Activated T-helper 17 cell treated with anti-CD3 and anti-CD28 coated beads, Interleukin-2, amount 50 U/mL, for 72 hours (primary cell): ENCODE results near the gene ST6GAL1. TPM values are rescaled to one million over a fixed set of nuclear protein-coding genes. Genes with fewer than 3 reads are reported as not detected.
A peak's percentile ranks its signal among the peaks of the same experiment; 100 is the strongest.
"Not testable (repeated sequence)": the region's sequence is repeated elsewhere in the genome, so short reads cannot be mapped to it uniquely, and the experiment has no call there.

Source experiments
- ATAC-seq: fragments of 150-1000 bp; cut with Tn5 transposase; replicated peaks from 2 replicates; pipeline ENCODE4 v1.10.0; 2021; ENCODE audit warnings: mild to moderate bottlenecking, moderate library complexity
- H3K27ac Mint-ChIP-seq: one replicate; pipeline ENCODE4 v1.8.0; 2022; ENCODE audit warnings: mixed read lengths
- H3K27me3 Mint-ChIP-seq: one replicate; pipeline ENCODE4 v1.8.0; 2022; ENCODE audit warnings: mixed read lengths
- H3K36me3 Mint-ChIP-seq: one replicate; pipeline ENCODE4 v1.8.0; 2022; ENCODE audit warnings: low read depth, mild to moderate bottlenecking, mixed read lengths
- H3K4me1 Mint-ChIP-seq: one replicate; pipeline ENCODE4 v1.8.0; 2022; ENCODE audit warnings: mixed read lengths
- H3K4me3 Mint-ChIP-seq: one replicate; pipeline ENCODE4 v1.8.0; 2022; ENCODE audit warnings: mild to moderate bottlenecking, mixed read lengths
- H3K9me3 Mint-ChIP-seq: one replicate; pipeline ENCODE4 v1.8.0; 2022; ENCODE audit warnings: mixed read lengths
- total RNA-seq, 2 donors: library from RNA; stranded (reverse); gene quantifications; one replicate each; pipeline ENCODE4 v1.2.3, GENCODE V29; 2022

The ST6GAL1 gene
- total RNA-seq, 2 donors from 2014 or later: 68.0 to 77.4 TPM

- Mint-ChIP-seq H3K4me3 (peak overlapping the region; percentile 50), H3K27me3 (no peaks in the 10 kb centered on the region), H3K36me3 (peaks cover 62% of the 10 kb centered on the region), H3K27ac (peak overlapping the region; percentile 22), H3K9me3 (no peaks in the 10 kb centered on the region), H3K4me1 (peaks cover 38% of the 10 kb centered on the region)
- ATAC-seq: no peak
Observed at GRCh38 chr3:186964071-186964470, 33.7 kb downstream of the ST6GAL1 start.

GRCh38 chr3:186964616-186965015 lies 34.3 kb downstream of the ST6GAL1 start:
- H3K27ac Mint-ChIP-seq: peak overlapping the region; percentile 77
- peak; percentile 18 for ATAC-seq
- peaks cover 67% of the 10 kb centered on the region for H3K36me3 Mint-ChIP-seq
- H3K4me3 Mint-ChIP-seq: peak overlapping the region; percentile 50
- H3K9me3 Mint-ChIP-seq: no peaks in the 10 kb centered on the region
- no peaks in the 10 kb centered on the region for H3K27me3 Mint-ChIP-seq
- H3K4me1 Mint-ChIP-seq: peaks cover 42% of the 10 kb centered on the region

DNA sequence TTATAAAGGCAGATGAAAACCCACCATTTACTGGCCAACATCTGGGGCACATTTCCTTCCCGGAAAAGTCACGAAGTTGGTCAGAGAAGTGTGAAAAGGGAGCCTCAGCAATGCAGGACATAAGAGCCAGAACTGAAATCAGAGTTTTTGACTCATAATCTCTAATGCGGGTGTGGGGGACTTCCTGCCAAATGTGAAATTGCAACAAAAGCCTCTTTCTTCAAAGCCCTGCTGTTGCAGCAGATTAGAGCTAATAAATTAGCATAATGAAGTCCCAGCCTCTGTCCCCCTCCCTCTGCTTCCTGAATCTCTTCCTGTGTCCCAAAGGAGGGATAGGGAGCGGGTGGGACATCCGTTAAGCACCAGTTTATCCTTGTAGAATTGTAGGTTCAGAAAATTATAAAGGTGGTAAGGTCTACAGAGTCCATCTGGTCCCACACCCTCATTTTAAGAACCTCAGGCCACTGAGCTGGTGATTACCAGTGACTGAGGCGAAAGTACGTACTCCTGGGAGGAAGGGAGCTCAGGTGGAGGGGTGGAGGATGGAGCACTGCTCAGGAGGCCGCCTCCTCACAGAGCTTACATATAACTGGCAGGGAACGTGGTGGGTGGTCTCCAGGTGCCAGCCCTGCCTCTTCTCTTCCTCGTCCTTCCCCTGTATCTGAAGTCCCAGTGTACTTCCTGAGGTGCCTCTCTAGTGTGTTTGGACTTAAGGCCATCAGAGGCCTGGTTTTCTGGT lies 35.0 kb downstream of the ST6GAL1 start:
- ATAC-seq: peak; percentile 85
- Mint-ChIP-seq H3K4me1 (peaks cover 38% of the 10 kb centered on the region), H3K9me3 (no peaks in the 10 kb centered on the region), H3K27me3 (no peaks in the 10 kb centered on the region), H3K36me3 (peaks cover 67% of the 10 kb centered on the region), H3K4me3 (peak overlapping the region; percentile 50), H3K27ac (peak overlapping the region; percentile 77)

DNA sequence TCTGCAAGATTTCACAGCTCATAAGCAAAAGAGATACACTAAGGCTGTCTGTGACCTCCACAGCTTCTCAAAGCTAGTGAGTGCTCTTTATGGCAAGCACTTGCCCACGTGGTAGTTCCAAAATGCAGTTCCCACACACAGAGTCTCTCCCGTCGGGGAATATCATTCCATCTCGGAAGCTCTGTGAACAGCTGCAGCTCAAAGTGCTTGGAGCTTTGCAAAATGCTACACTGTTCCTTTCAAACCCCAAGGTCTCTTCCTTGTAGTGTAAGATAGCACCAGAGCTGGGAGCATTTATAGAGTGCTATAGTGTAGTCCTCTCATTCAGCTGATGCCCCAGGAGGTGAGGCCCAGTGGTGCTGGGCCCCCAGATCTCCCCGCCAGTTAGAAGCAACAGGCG lies 36.1 kb downstream of the ST6GAL1 start:
- Mint-ChIP-seq H3K9me3 (no peaks in the 10 kb centered on the region), H3K4me3 (peak overlapping the region; percentile 50), H3K36me3 (peaks cover 78% of the 10 kb centered on the region), H3K27ac (no peak overlapping the region), H3K4me1 (peaks cover 31% of the 10 kb centered on the region), H3K27me3 (no peaks in the 10 kb centered on the region)
- no peak for ATAC-seq

GRCh38 chr3:186967236-186967635 lies 36.9 kb downstream of the ST6GAL1 start:
- H3K4me1 Mint-ChIP-seq: peaks cover 23% of the 10 kb centered on the region
- not testable (repeated sequence) for H3K27me3 Mint-ChIP-seq, H3K4me3 Mint-ChIP-seq, H3K9me3 Mint-ChIP-seq, ATAC-seq
- peak overlapping the region; percentile 56 for H3K27ac Mint-ChIP-seq
- H3K36me3 Mint-ChIP-seq: peaks cover 86% of the 10 kb centered on the region

GRCh38 chr3:186967686-186968085 lies 37.4 kb downstream of the ST6GAL1 start:
- H3K36me3 Mint-ChIP-seq: peaks cover 90% of the 10 kb centered on the region
- H3K27ac Mint-ChIP-seq: peak overlapping the region; percentile 56
- no peak for ATAC-seq
- H3K4me3 Mint-ChIP-seq: no peak overlapping the region
- H3K9me3 Mint-ChIP-seq: no peaks in the 10 kb centered on the region
- no peaks in the 10 kb centered on the region for H3K27me3 Mint-ChIP-seq
- H3K4me1 Mint-ChIP-seq: peaks cover 24% of the 10 kb centered on the region

- peak overlapping the region; percentile 1 for H3K27ac Mint-ChIP-seq
- ATAC-seq: no peak
- H3K36me3 Mint-ChIP-seq: peaks cover 96% of the 10 kb centered on the region
- H3K4me3 Mint-ChIP-seq: no peak overlapping the region
- peaks cover 38% of the 10 kb centered on the region for H3K4me1 Mint-ChIP-seq
- no peaks in the 10 kb centered on the region for H3K27me3 Mint-ChIP-seq
- H3K9me3 Mint-ChIP-seq: no peaks in the 10 kb centered on the region
Observed at GRCh38 chr3:186969607-186970006, 39.3 kb downstream of the ST6GAL1 start.

DNA sequence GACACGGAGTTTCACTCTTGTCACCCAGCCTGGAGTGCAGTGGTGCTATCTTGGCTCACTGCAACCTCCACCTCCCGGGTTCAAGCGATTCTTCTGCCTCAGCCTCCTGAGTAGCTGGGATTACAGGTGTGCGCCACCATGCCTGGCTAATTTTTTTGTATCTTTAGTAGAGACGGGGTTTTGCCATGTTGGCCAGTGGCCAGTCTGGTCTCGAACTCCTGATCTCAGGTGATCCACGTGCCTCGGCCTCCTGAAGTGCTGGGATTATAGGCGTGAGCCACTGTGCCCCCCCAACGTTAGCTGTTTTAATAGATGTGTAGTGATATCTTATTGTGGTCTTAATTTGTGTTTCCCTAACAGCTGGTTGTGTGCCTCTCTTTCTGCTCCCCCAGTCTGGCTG lies 40.8 kb downstream of the ST6GAL1 start:
- not testable (repeated sequence) for H3K9me3 Mint-ChIP-seq, H3K27me3 Mint-ChIP-seq, ATAC-seq, H3K4me3 Mint-ChIP-seq
- Mint-ChIP-seq H3K27ac (peak overlapping the region; percentile 30), H3K36me3 (peaks cover 96% of the 10 kb centered on the region), H3K4me1 (peaks cover 26% of the 10 kb centered on the region)

DNA sequence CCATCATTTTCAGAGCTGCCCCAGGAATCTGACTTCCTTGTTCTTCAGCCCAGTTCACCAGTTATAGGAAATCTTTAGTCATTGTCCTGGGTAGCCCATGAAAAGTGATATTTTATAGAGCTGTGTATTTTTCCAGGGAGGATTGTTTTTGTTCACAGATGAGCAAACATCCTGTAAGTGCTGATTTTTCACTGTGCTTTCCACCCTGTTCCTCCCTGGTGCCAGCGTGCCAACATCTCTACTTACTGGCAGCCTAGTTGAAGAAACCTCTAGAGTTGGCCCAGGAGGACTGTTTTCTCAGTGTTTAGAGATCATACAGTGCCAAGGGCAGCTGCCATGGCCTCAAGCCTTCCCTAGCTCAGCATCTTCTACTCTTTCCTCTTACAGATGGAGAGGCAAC lies 41.3 kb downstream of the ST6GAL1 start:
- Mint-ChIP-seq H3K36me3 (peaks cover 96% of the 10 kb centered on the region), H3K4me1 (peaks cover 23% of the 10 kb centered on the region)
- no peak for ATAC-seq

GRCh38 chr3:186973702-186974101 lies 43.4 kb downstream of the ST6GAL1 start:
- Mint-ChIP-seq H3K4me3 (no peak overlapping the region), H3K9me3 (no peaks in the 10 kb centered on the region), H3K27me3 (no peaks in the 10 kb centered on the region), H3K36me3 (peaks cover 90% of the 10 kb centered on the region), H3K4me1 (peaks cover 23% of the 10 kb centered on the region), H3K27ac (peak overlapping the region; percentile 50)
- no peak for ATAC-seq

More for the DNA sequence above, 41.3 kb downstream of the ST6GAL1 start:
- H3K27me3 Mint-ChIP-seq: no peaks in the 10 kb centered on the region
- peak overlapping the region; percentile 30 for H3K27ac Mint-ChIP-seq
- no peak overlapping the region for H3K4me3 Mint-ChIP-seq
- no peaks in the 10 kb centered on the region for H3K9me3 Mint-ChIP-seq

DNA sequence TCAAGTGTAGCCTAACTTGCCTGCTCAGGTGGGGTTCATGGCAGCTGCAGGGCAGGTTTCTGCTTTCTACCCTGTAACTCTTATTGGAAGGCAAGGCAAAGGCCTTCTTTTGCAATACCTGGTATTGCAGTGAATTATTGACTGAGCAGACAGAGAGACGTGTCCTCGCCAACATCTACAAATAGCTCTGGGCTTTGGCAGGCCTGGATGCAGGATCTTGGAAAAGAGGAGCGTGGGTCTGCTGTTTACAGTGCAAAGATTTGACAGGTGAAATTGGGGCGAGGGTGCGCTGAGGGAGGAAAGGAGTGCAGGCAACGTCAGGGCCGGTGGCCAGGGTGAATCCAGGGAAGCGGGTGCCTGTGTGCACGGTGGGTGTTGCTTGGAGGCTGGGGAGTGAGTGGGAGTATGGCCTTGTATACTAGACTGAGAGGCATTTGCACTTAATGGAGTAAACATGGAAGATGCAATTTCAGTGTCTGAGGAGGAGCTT lies 44.5 kb downstream of the ST6GAL1 start:
- H3K4me1 Mint-ChIP-seq: peaks cover 17% of the 10 kb centered on the region
- no peak overlapping the region for H3K4me3 Mint-ChIP-seq
- ATAC-seq: no peak
- H3K27ac Mint-ChIP-seq: peak overlapping the region; percentile 17
- peaks cover 90% of the 10 kb centered on the region for H3K36me3 Mint-ChIP-seq
- H3K27me3 Mint-ChIP-seq: no peaks in the 10 kb centered on the region
- no peaks in the 10 kb centered on the region for H3K9me3 Mint-ChIP-seq

GRCh38 chr3:186975726-186976125 lies 45.4 kb downstream of the ST6GAL1 start:
- Mint-ChIP-seq H3K27me3 (no peaks in the 10 kb centered on the region), H3K27ac (peak overlapping the region; percentile 17), H3K36me3 (peaks cover 88% of the 10 kb centered on the region), H3K4me1 (peaks cover 17% of the 10 kb centered on the region), H3K4me3 (no peak overlapping the region), H3K9me3 (no peaks in the 10 kb centered on the region)
- no peak for ATAC-seq

GRCh38 chr3:186976837-186977750 lies 46.8 kb downstream of the ST6GAL1 start:
- peaks cover 17% of the 10 kb centered on the region for H3K4me1 Mint-ChIP-seq
- peak overlapping the region; percentile 37 for H3K27ac Mint-ChIP-seq
- peaks cover 88% of the 10 kb centered on the region for H3K36me3 Mint-ChIP-seq
- no peak for ATAC-seq
- no peaks in the 10 kb centered on the region for H3K9me3 Mint-ChIP-seq
- H3K27me3 Mint-ChIP-seq: no peaks in the 10 kb centered on the region
- no peak overlapping the region for H3K4me3 Mint-ChIP-seq

- no peak for ATAC-seq
- no peaks in the 10 kb centered on the region for H3K27me3 Mint-ChIP-seq
- no peak overlapping the region for H3K4me3 Mint-ChIP-seq
- H3K36me3 Mint-ChIP-seq: peaks cover 88% of the 10 kb centered on the region
- H3K27ac Mint-ChIP-seq: peak overlapping the region; percentile 56
- peaks cover 7% of the 10 kb centered on the region for H3K4me1 Mint-ChIP-seq
- H3K9me3 Mint-ChIP-seq: no peaks in the 10 kb centered on the region
Observed at GRCh38 chr3:186978712-186979111, 48.4 kb downstream of the ST6GAL1 start.
